Transverse colon (tissue), 4 donors: Measurements from ENCODE around the gene PTBP1.

ENCODE experiments used
- EP300 ChIP-seq: sonication (generic); formaldehyde crosslinking; IDR thresholded peaks from one replicate; pipeline ENCODE4 v1.6.1; 2017; ENCODE audit warnings: antibody characterized with exemption, low read depth
- POLR2A ChIP-seq: fragments of 450-650 bp; IDR thresholded peaks from one replicate; pipeline ENCODE4 v1.6.1; 2016; ENCODE audit warnings: antibody characterized with exemption, mild to moderate bottlenecking, moderate library complexity
- POLR2AphosphoS5 ChIP-seq, 3 donors: sonication (generic); formaldehyde crosslinking; IDR thresholded peaks; one replicate each; pipeline ENCODE4 v1.6.1; 2016; ENCODE audit warnings: antibody characterized with exemption in 3 of 3
- TF ChIP-seq, protein P1 (sequence below), 5 experiments: fragments of 200-600 bp in 3 of 5; fragments of 450-650 bp in 2 of 5; sonication (generic) in 3 of 5; IDR thresholded peaks; 1 replicate in 2 of 5; 2 replicates in 3 of 5; pipeline ENCODE4 v1.5.1; 2016 to 2017; ENCODE audit warnings: antibody characterized with exemption in 5 of 5, inconsistent platforms in 3 of 5, mild to moderate bottlenecking in 2 of 5, moderate library complexity in 1 of 5

DNA sequence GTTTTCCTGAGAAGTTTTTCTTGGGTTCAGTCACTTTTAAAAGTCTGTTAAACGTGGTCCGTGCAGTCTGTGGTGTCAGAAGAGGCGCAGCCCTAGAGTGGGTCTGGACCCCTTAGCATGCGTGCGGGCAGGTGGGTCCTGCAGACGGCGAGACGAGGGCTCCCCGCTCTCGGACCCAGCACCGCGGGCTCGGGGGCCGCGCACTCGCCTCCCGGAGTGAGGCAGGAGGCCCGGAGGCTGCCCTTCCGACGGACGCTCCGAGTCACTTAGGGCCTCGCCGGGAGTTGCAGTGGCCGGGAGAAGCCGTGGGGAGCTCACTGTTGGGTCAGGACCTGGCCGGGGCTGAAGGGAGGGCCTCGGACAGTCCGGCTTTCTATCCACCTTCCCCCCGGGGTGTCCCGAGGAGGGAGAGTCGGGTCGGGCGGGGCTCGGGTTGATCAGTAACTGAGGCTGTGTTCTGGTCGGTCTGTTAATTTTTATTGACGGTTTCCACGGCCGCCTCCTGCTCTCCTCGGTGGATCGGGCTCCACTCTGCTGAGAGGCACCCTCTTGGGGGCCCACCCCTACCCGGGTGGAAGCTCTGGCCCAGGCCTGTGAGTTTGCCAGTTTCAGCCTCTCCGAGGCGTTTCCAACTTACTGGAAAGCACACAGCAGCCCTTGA is 1.3 kb downstream of the PTBP1 start:
- TF ChIP-seq, protein P1, sequence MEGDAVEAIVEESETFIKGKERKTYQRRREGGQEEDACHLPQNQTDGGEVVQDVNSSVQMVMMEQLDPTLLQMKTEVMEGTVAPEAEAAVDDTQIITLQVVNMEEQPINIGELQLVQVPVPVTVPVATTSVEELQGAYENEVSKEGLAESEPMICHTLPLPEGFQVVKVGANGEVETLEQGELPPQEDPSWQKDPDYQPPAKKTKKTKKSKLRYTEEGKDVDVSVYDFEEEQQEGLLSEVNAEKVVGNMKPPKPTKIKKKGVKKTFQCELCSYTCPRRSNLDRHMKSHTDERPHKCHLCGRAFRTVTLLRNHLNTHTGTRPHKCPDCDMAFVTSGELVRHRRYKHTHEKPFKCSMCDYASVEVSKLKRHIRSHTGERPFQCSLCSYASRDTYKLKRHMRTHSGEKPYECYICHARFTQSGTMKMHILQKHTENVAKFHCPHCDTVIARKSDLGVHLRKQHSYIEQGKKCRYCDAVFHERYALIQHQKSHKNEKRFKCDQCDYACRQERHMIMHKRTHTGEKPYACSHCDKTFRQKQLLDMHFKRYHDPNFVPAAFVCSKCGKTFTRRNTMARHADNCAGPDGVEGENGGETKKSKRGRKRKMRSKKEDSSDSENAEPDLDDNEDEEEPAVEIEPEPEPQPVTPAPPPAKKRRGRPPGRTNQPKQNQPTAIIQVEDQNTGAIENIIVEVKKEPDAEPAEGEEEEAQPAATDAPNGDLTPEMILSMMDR (IDR thresholded peaks at IDR 0.05) = no peak
- TF ChIP-seq POLR2A (no peak), POLR2AphosphoS5 (IDR thresholded peaks at IDR 0.05) (peak in 2 of 3 donors; percentile 7 to 38), EP300 (no peak)
